HG03175 (cell line): Measurements from ENCODE around the gene STRN.

ENCODE experiments used
- ATAC-seq: cut with Tn5 transposase; IDR thresholded peaks from one replicate; pipeline ENCODE4 v1.9.1; 2021; ENCODE audit warnings: mild to moderate bottlenecking, moderate library complexity; ENCODE audit not compliant: unreplicated experiment

The STRN gene

DNA sequence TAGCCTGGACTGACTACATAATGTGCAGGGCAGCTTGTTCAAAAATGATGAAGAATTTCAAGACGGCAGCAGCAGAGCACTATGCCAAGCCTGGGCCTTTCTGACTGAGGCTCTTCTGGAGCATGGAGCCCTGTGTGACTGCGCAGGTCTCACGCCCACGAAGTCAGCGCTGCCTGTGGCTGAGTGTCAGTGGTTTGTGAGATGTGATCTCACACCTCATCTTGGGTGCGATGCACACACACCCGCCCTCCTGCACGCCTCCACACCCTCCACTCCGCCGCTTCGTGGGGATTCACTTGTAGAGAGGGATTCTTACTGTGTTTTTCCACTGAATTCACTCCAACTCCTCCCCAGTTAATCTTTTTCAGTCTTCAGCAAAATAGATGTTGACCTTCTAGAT lies 166.0 kb downstream of the STRN start:
- no peak for ATAC-seq

- ATAC-seq: no peak
Measured at GRCh38 chr2:36798724-36799123, 167.6 kb downstream of the STRN start.

DNA sequence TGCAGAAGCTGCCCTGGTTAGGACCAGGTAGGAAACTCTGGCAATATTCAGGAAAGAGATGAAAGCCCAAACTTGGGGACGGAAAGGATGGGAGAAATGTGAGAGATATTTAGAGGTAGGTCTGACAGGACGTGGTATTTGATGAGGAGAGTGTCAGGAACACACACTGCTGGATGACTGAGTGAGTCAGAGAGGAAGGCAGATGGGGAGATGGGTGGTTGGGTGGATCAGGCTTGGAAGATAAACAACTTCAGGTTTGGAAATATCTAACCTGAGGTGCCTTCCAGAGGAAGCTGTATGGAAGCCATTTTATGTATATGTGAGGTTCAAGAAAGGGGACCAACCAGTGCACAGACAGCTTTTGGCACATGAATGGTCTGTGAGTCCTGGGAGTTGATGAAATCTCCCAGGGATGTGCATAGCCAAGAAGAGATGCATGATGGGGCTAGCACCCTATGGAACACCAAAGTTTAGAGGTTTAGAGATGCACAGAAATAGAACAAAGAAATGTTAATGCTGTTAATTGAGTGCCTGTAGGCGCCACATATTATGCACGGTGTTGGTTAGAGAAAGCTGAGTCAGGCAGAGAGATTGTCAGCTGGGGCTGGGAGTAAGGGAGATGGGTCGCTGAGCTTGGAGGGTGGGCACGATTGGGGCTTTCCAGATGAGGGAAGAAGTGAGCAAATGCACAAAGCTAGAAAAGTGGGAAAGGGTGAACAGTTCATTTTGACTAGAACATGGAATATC lies 168.8 kb downstream of the STRN start:
- ATAC-seq: no peak
